ENCODE measurements around the gene PRM2.
A peak's percentile ranks its signal among the peaks of the same experiment; 100 is the strongest.

Gene PRM2

GRCh38 chr16:11260596-11260966 lies 15.7 kb downstream of the PRM2 start:
- no peak overlapping the region for H3K9ac ChIP-seq
- H3K27ac ChIP-seq: no peak overlapping the region

GRCh38 chr16:11259655-11260595 lies 16.4 kb downstream of the PRM2 start:
- Histone ChIP-seq H2AFZ (ENCODE audit: low read depth) (no peak overlapping the region), H3K27me3 (ENCODE audit: insufficient read depth, low read depth) (peaks cover 2% of the 10 kb centered on the region; the same call in 1 of the 2 replicates), H3K36me3 (ENCODE audit: insufficient read depth) (no peaks in the 10 kb centered on the region), H3K4me1 (ENCODE audit: low read depth, poor library complexity, severe bottlenecking) (peaks cover 29% of the 10 kb centered on the region), H4K20me1 (ENCODE audit: insufficient read depth) (no peaks in the 10 kb centered on the region), H3K79me2 (ENCODE audit: insufficient read depth, low read depth) (no peaks in the 10 kb centered on the region), H3K4me2 (no peak overlapping the region), H3K27ac (no peak overlapping the region), H3K9ac (no peak overlapping the region), H3K4me3 (IDR thresholded peaks at IDR 0.05; ENCODE audit: insufficient read depth, low read depth, low read length) (no peak overlapping the region)
- TF ChIP-seq CTCF (conservative IDR thresholded peaks at IDR 0.05; ENCODE audit: low read depth, low read length): no peak

More at GRCh38 chr16:11260596-11260966, 15.7 kb downstream of the PRM2 start:
- H4K20me1 ChIP-seq (ENCODE audit: insufficient read depth): no peaks in the 10 kb centered on the region
- H3K4me2 ChIP-seq: no peak overlapping the region
- H3K79me2 ChIP-seq (ENCODE audit: insufficient read depth, low read depth): no peaks in the 10 kb centered on the region
- H2AFZ ChIP-seq (ENCODE audit: low read depth): no peak overlapping the region
- peaks cover 29% of the 10 kb centered on the region for H3K4me1 ChIP-seq (ENCODE audit: low read depth, poor library complexity, severe bottlenecking)
- no peaks in the 10 kb centered on the region for H3K36me3 ChIP-seq (ENCODE audit: insufficient read depth)
- TF ChIP-seq CTCF (conservative IDR thresholded peaks at IDR 0.05; ENCODE audit: low read depth, low read length): no peak
- H3K4me3 ChIP-seq (IDR thresholded peaks at IDR 0.05; ENCODE audit: insufficient read depth, low read depth, low read length): no peak overlapping the region
- peaks cover 2% of the 10 kb centered on the region; the same call in 1 of the 2 replicates for H3K27me3 ChIP-seq (ENCODE audit: insufficient read depth, low read depth)

GRCh38 chr16:11258553-11259492 lies 17.5 kb downstream of the PRM2 start:
- H3K27me3 ChIP-seq (ENCODE audit: insufficient read depth, low read depth): peaks cover 2% of the 10 kb centered on the region; the same call in 1 of the 2 replicates
- no peak overlapping the region; the same call in 1 of the 2 replicates for H3K27ac ChIP-seq
- H3K4me1 ChIP-seq (ENCODE audit: low read depth, poor library complexity, severe bottlenecking): peaks cover 32% of the 10 kb centered on the region
- H4K20me1 ChIP-seq (ENCODE audit: insufficient read depth): no peaks in the 10 kb centered on the region
- peak overlapping the region; percentile 30 for H3K4me2 ChIP-seq
- no peaks in the 10 kb centered on the region for H3K79me2 ChIP-seq (ENCODE audit: insufficient read depth, low read depth)
- TF ChIP-seq CTCF (conservative IDR thresholded peaks at IDR 0.05; ENCODE audit: low read depth, low read length): no peak
- peak overlapping the region; percentile 1; the same call in 1 of the 2 replicates for H3K9ac ChIP-seq
- no peaks in the 10 kb centered on the region for H3K36me3 ChIP-seq (ENCODE audit: insufficient read depth)
- H2AFZ ChIP-seq (ENCODE audit: low read depth): peak overlapping the region; percentile 4; the same call in 1 of the 2 replicates
- H3K4me3 ChIP-seq (IDR thresholded peaks at IDR 0.05; ENCODE audit: insufficient read depth, low read depth, low read length): no peak overlapping the region

GRCh38 chr16:11257131-11257938 lies 18.9 kb downstream of the PRM2 start:
- Histone ChIP-seq H4K20me1 (ENCODE audit: insufficient read depth) (no peaks in the 10 kb centered on the region), H2AFZ (ENCODE audit: low read depth) (peak overlapping the region; percentile 77), H3K4me3 (IDR thresholded peaks at IDR 0.05; ENCODE audit: insufficient read depth, low read depth, low read length) (no peak overlapping the region), H3K4me1 (ENCODE audit: low read depth, poor library complexity, severe bottlenecking) (peaks cover 34% of the 10 kb centered on the region), H3K9ac (no peak overlapping the region; the same call in 1 of the 2 replicates), H3K27ac (no peak overlapping the region), H3K4me2 (peak overlapping the region; percentile 98), H3K27me3 (ENCODE audit: insufficient read depth, low read depth) (peaks cover 2% of the 10 kb centered on the region; the same call in 1 of the 2 replicates), H3K79me2 (ENCODE audit: insufficient read depth, low read depth) (no peaks in the 10 kb centered on the region), H3K36me3 (ENCODE audit: insufficient read depth) (no peaks in the 10 kb centered on the region)
- TF ChIP-seq CTCF (conservative IDR thresholded peaks at IDR 0.05; ENCODE audit: low read depth, low read length): peak; percentile 59
